Calu3 (cell line): ENCODE results near the gene MRGPRX3. TPM values are rescaled to one million over a fixed set of nuclear protein-coding genes. Genes with fewer than 3 reads are reported as not detected.
A peak's percentile ranks its signal among the peaks of the same experiment; 100 is the strongest.

Source experiments
- BruUV-seq: library from RNA; stranded (reverse); fragments of 400-500 nt; replicated peaks from 2 replicates; lab custom pipeline; 2021; lab: Mats Ljungman, UMichigan
- CTCF ChIA-PET: fragments of 300-600 bp; sonication (Branson Sonifier 250); formaldehyde crosslinking; loops from one replicate; lab custom pipeline; 2022; ENCODE audit warnings: antibody characterized with exemption; lab: Charles Lee
- DNase-seq: peaks from one replicate; pipeline ENCODE4 v3.0.0; 2022
- H3K27ac Mint-ChIP-seq: one replicate; pipeline ENCODE4 v1.8.0; 2022; ENCODE audit warnings: mixed read lengths; ENCODE audit not compliant: unreplicated experiment
- H3K27me3 Mint-ChIP-seq: one replicate; pipeline ENCODE4 v1.8.0; 2022; ENCODE audit warnings: mixed read lengths; ENCODE audit not compliant: unreplicated experiment
- H3K36me3 Mint-ChIP-seq: one replicate; pipeline ENCODE4 v1.8.0; 2022; ENCODE audit warnings: mild to moderate bottlenecking, moderate library complexity, mixed read lengths; ENCODE audit not compliant: insufficient read depth, unreplicated experiment
- H3K4me1 Mint-ChIP-seq: one replicate; pipeline ENCODE4 v1.8.0; 2022; ENCODE audit warnings: mild to moderate bottlenecking, low read depth, mixed read lengths; ENCODE audit not compliant: unreplicated experiment
- H3K4me3 Mint-ChIP-seq: one replicate; pipeline ENCODE4 v1.8.0; 2022; ENCODE audit warnings: mild to moderate bottlenecking, low read depth, moderate library complexity, mixed read lengths; ENCODE audit not compliant: unreplicated experiment
- H3K9me3 Mint-ChIP-seq: one replicate; pipeline ENCODE4 v1.8.0; 2022; ENCODE audit warnings: low read depth, mixed read lengths; ENCODE audit not compliant: unreplicated experiment
- intact Hi-C: fragments of 100-400 bp; cut with micrococcal nuclease; formaldehyde crosslinking; loops from one replicate; pipeline ENCODE4 v1.10.0; 2022; ENCODE audit not compliant: unreplicated experiment
- total RNA-seq: library from RNA; stranded (reverse); gene quantifications from 2 replicates; pipeline ENCODE4 v1.2.3, GENCODE V29; 2022
- TF ChIP-seq, protein P1 (sequence below): fragments of 200-600 bp; IDR thresholded peaks from one replicate; pipeline ENCODE4 v1.8.0; 2022; ENCODE audit warnings: antibody characterized with exemption; ENCODE audit not compliant: unreplicated experiment

MRGPRX3 gene
- total RNA-seq, 1 experiment from 2014 or later, result not detected

- peaks cover 9% of the 10 kb centered on the region for H3K27me3 Mint-ChIP-seq
- DNase-seq, result no peak
- peaks cover 7% of the 10 kb centered on the region for H3K36me3 Mint-ChIP-seq
- TF ChIP-seq, protein P1, sequence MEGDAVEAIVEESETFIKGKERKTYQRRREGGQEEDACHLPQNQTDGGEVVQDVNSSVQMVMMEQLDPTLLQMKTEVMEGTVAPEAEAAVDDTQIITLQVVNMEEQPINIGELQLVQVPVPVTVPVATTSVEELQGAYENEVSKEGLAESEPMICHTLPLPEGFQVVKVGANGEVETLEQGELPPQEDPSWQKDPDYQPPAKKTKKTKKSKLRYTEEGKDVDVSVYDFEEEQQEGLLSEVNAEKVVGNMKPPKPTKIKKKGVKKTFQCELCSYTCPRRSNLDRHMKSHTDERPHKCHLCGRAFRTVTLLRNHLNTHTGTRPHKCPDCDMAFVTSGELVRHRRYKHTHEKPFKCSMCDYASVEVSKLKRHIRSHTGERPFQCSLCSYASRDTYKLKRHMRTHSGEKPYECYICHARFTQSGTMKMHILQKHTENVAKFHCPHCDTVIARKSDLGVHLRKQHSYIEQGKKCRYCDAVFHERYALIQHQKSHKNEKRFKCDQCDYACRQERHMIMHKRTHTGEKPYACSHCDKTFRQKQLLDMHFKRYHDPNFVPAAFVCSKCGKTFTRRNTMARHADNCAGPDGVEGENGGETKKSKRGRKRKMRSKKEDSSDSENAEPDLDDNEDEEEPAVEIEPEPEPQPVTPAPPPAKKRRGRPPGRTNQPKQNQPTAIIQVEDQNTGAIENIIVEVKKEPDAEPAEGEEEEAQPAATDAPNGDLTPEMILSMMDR, result no peak
- CTCF ChIA-PET, result interaction anchor here (0.6 kb wide), 1 partner anchor 284 kb away, joined by 5 read pairs; no protein-coding TSS in a partner anchor
- H3K27ac Mint-ChIP-seq, result peak overlapping the region; percentile 68
- intact Hi-C loops, result no loop called here
- no peak overlapping the region for H3K4me3 Mint-ChIP-seq
- H3K9me3 Mint-ChIP-seq, result peaks cover 14% of the 10 kb centered on the region
- peaks cover 16% of the 10 kb centered on the region for H3K4me1 Mint-ChIP-seq
- BruUV-seq, result no TSS peak
Measured at GRCh38 chr11:18145025-18145424, 12.7 kb downstream of the MRGPRX3 start.

DNA sequence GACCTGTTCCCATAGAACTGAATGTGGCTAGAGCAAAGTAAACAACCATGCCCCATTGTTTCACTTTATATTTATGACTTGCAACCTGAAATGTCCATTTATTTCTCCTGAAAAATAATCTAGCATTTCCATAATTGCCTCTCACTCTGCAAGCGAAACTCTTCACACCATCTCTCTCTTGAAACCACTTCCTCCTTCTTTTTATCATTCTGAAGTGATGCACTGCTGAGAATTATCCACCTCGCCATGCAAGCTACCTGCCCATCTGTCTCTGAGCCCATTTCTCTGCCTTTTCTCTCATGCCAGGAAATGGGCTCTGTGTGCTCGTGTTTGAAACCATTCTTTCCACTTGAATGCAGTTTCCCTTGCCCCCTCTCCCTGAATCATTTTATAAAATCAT, 13.5 kb downstream of the MRGPRX3 start:
- BruUV-seq, result no TSS peak
- peaks cover 17% of the 10 kb centered on the region for H3K27me3 Mint-ChIP-seq
- CTCF ChIA-PET, result no interaction called here

DNA sequence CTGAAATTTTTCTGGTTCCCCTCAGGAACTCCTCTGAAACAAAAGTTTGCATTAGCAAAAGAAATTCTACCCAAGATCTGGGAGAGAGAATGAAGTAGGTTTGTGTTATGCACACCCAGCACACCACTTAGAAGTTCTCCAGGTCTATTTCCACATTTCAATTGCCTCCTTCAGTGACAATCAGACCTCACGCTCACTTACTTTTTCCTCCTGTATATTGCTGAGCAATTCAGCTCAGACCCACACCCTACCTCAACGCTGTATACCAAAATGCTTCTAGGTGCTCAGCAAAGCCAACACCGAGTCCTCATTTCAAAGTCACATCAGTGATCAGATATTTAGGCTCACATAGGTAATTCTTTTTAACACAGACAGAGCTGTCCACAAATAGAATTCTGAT, 19.2 kb downstream of the MRGPRX3 start:
- H3K36me3 Mint-ChIP-seq, result no peaks in the 10 kb centered on the region
- TF ChIP-seq, protein P1, result no peak
- H3K4me3 Mint-ChIP-seq, result no peak overlapping the region
- H3K9me3 Mint-ChIP-seq, result peaks cover 4% of the 10 kb centered on the region
- intact Hi-C loops, result no loop called here
- peaks cover 54% of the 10 kb centered on the region for H3K27me3 Mint-ChIP-seq
- no peak overlapping the region for H3K27ac Mint-ChIP-seq
- CTCF ChIA-PET, result no interaction called here
- BruUV-seq, result no TSS peak
- no peak for DNase-seq
- no peaks in the 10 kb centered on the region for H3K4me1 Mint-ChIP-seq

More for the DNA sequence above, 13.5 kb downstream of the MRGPRX3 start:
- Mint-ChIP-seq H3K4me1 (peaks cover 16% of the 10 kb centered on the region), H3K27ac (peak overlapping the region; percentile 4), H3K4me3 (no peak overlapping the region), H3K36me3 (peaks cover 7% of the 10 kb centered on the region), H3K9me3 (peaks cover 14% of the 10 kb centered on the region)
- DNase-seq, result no peak
- TF ChIP-seq, protein P1, result no peak
- intact Hi-C loops, result no loop called here

DNA sequence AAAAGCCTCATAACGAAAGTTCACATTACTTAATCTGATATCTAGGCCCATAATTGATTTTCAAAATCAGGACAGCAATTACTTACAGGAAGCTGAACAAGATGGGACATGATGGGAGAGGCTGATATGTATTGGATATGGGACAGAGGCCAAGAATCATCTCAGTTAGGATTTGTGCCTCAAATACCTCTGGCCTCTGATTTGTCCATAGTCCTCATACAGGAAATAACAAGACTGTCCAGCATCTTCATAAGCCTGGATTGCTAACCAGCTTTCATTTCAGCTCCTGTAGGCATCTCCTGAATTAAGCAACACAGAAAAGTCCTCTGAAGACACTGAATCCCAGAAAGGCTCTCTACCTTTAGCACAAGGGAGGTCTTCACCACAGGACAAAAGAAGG, 36.0 kb downstream of the MRGPRX3 start:
- no peaks in the 10 kb centered on the region for H3K36me3 Mint-ChIP-seq
- CTCF ChIA-PET, result interaction anchor here (0.6 kb wide), 1 partner anchor 16 kb away, joined by 4 read pairs; no protein-coding TSS in a partner anchor
- no peak overlapping the region for H3K4me3 Mint-ChIP-seq
- no TSS peak for BruUV-seq
- no peaks in the 10 kb centered on the region for H3K4me1 Mint-ChIP-seq
- TF ChIP-seq, protein P1, result no peak
- intact Hi-C loops, result no loop called here
- no peak for DNase-seq
- peaks cover 3% of the 10 kb centered on the region for H3K9me3 Mint-ChIP-seq
- no peak overlapping the region for H3K27ac Mint-ChIP-seq
- H3K27me3 Mint-ChIP-seq, result peaks cover 46% of the 10 kb centered on the region
